HEK293 (cell line): ENCODE measurements around the gene ROPN1L.

Experiments
- CTCF ChIA-PET: fragments of 350-600 bp; formaldehyde crosslinking; extraction: SDS; loops from one replicate; lab custom pipeline; 2021; ENCODE audit warnings: antibody characterized with exemption; lab: Yijun Ruan, JAX
- POLR2A ChIA-PET: fragments of 300-600 bp; formaldehyde crosslinking; extraction: SDS; loops from one replicate; lab custom pipeline; 2020; ENCODE audit warnings: antibody characterized with exemption, inconsistent platforms; lab: Yijun Ruan, JAX
- H3K27ac ChIP-seq: fragments of 200-500 bp; sonication (Bioruptor generic); 2 replicates; pipeline ENCODE4 v1.5.1; 2014; ENCODE audit warnings: low read depth, low read length, control low read depth, inconsistent platforms; ENCODE audit errors: extremely low read depth
- H3K36me3 ChIP-seq, 2 experiments: fragments of 200-500 bp in 1 of 2; sonication (Bioruptor generic) in 1 of 2; 1 replicate in 1 of 2; 2 replicates in 1 of 2; pipeline ENCODE4 v1.5.1; 2014 to 2017; ENCODE audit warnings: inconsistent platforms in 2 of 2, low read length in 2 of 2; ENCODE audit not compliant: control insufficient read depth in 2 of 2, insufficient read depth in 1 of 2
- H3K4me1 ChIP-seq: fragments of 200-500 bp; sonication (Bioruptor generic); 2 replicates; pipeline ENCODE4 v1.5.1; 2014; ENCODE audit warnings: mild to moderate bottlenecking, low read length, inconsistent platforms; ENCODE audit not compliant: control insufficient read depth, insufficient read depth
- H3K4me3 ChIP-seq: 2 replicates; pipeline ENCODE4 v1.5.1; 2011; ENCODE audit warnings: low read depth, mild to moderate bottlenecking, control low read depth, low read length, moderate library complexity
- H3K9me3 ChIP-seq: fragments of 200-500 bp; sonication (Bioruptor generic); 2 replicates; pipeline ENCODE4 v1.5.1; 2014; ENCODE audit warnings: low read depth, low read length, inconsistent platforms; ENCODE audit not compliant: control insufficient read depth, insufficient read depth
- BCL11A ChIP-seq: fragments of 450-650 bp; formaldehyde crosslinking; IDR thresholded peaks from 2 replicates; pipeline ENCODE4 v1.5.1; 2016; ENCODE audit warnings: low read depth, missing biosample characterization, missing genetic modification characterization
- GLI2 ChIP-seq: fragments of 450-650 bp; formaldehyde crosslinking; IDR thresholded peaks from 2 replicates; pipeline ENCODE4; 2017; ENCODE audit warnings: missing biosample characterization, missing genetic modification characterization, low read depth, borderline replicate concordance
- GLIS2 ChIP-seq: fragments of 450-650 bp; formaldehyde crosslinking; IDR thresholded peaks from 2 replicates; pipeline ENCODE4 v1.5.1; 2016; ENCODE audit warnings: missing biosample characterization, missing genetic modification characterization
- KLF16 ChIP-seq: fragments of 450-650 bp; formaldehyde crosslinking; IDR thresholded peaks from 2 replicates; pipeline ENCODE4 v1.5.1; 2017; ENCODE audit warnings: missing biosample characterization, missing genetic modification characterization
- SETDB1 ChIP-seq: IDR thresholded peaks from one replicate; pipeline ENCODE4 v1.6.1; 2017; ENCODE audit warnings: mild to moderate bottlenecking, low read length, moderate library complexity, mixed read lengths; ENCODE audit not compliant: insufficient read length
- SP3 ChIP-seq: fragments of 450-650 bp; formaldehyde crosslinking; IDR thresholded peaks from 2 replicates; pipeline ENCODE4 v1.5.1; 2016; ENCODE audit warnings: missing biosample characterization, missing genetic modification characterization
- ZBTB21 ChIP-seq: fragments of 450-650 bp; formaldehyde crosslinking; IDR thresholded peaks from 2 replicates; pipeline ENCODE4 v1.5.1; 2017; ENCODE audit warnings: missing biosample characterization, missing genetic modification characterization
- ZBTB48 ChIP-seq: fragments of 450-650 bp; formaldehyde crosslinking; IDR thresholded peaks from 2 replicates; pipeline ENCODE4 v1.5.1; 2016; ENCODE audit warnings: missing biosample characterization, missing genetic modification characterization
- ZFHX2 ChIP-seq: fragments of 450-650 bp; formaldehyde crosslinking; conservative IDR thresholded peaks from 2 replicates; pipeline ENCODE4 v1.5.1; 2016; ENCODE audit warnings: missing biosample characterization, missing genetic modification characterization
- ZFP37 ChIP-seq: fragments of 450-650 bp; formaldehyde crosslinking; IDR thresholded peaks from 2 replicates; pipeline ENCODE4 v1.5.1; 2016; ENCODE audit warnings: missing biosample characterization, missing genetic modification characterization
- ZNF146 ChIP-seq: fragments of 450-650 bp; formaldehyde crosslinking; IDR thresholded peaks from 2 replicates; pipeline ENCODE4 v1.5.1; 2016; ENCODE audit warnings: missing biosample characterization, missing genetic modification characterization
- ZNF157 ChIP-seq: fragments of 450-650 bp; formaldehyde crosslinking; IDR thresholded peaks from 2 replicates; pipeline ENCODE4 v1.5.1; 2016; ENCODE audit warnings: missing biosample characterization, missing genetic modification characterization
- ZNF24 ChIP-seq: fragments of 450-650 bp; formaldehyde crosslinking; IDR thresholded peaks from 2 replicates; pipeline ENCODE4 v1.5.1; 2016; ENCODE audit warnings: missing biosample characterization, missing genetic modification characterization
- ZNF501 ChIP-seq: fragments of 450-650 bp; formaldehyde crosslinking; IDR thresholded peaks from 2 replicates; pipeline ENCODE4 v1.5.1; 2016; ENCODE audit warnings: missing biosample characterization, missing genetic modification characterization
- ZNF544 ChIP-seq: fragments of 450-650 bp; formaldehyde crosslinking; IDR thresholded peaks from 2 replicates; pipeline ENCODE4 v1.5.0; 2017; ENCODE audit warnings: missing biosample characterization, missing genetic modification characterization
- TF ChIP-seq, protein P1 (sequence below): fragments of 450-650 bp; formaldehyde crosslinking; IDR thresholded peaks from 2 replicates; pipeline ENCODE4 v1.5.0; 2017; ENCODE audit warnings: missing biosample characterization, missing genetic modification characterization, borderline replicate concordance
- TF ChIP-seq, protein P2 (sequence below): fragments of 450-650 bp; formaldehyde crosslinking; IDR thresholded peaks from 2 replicates; pipeline ENCODE4 v1.5.1; 2017; ENCODE audit warnings: missing biosample characterization, mild to moderate bottlenecking, missing genetic modification characterization, moderate library complexity
- TF ChIP-seq, protein P3 (sequence below): fragments of 450-650 bp; formaldehyde crosslinking; IDR thresholded peaks from 2 replicates; pipeline ENCODE4 v1.5.1; 2016; ENCODE audit warnings: missing biosample characterization, missing genetic modification characterization
- TF ChIP-seq, protein P4 (sequence below): fragments of 450-650 bp; formaldehyde crosslinking; IDR thresholded peaks from 2 replicates; pipeline ENCODE4 v1.5.1; 2016; ENCODE audit warnings: missing biosample characterization, missing genetic modification characterization

ROPN1L gene

DNA sequence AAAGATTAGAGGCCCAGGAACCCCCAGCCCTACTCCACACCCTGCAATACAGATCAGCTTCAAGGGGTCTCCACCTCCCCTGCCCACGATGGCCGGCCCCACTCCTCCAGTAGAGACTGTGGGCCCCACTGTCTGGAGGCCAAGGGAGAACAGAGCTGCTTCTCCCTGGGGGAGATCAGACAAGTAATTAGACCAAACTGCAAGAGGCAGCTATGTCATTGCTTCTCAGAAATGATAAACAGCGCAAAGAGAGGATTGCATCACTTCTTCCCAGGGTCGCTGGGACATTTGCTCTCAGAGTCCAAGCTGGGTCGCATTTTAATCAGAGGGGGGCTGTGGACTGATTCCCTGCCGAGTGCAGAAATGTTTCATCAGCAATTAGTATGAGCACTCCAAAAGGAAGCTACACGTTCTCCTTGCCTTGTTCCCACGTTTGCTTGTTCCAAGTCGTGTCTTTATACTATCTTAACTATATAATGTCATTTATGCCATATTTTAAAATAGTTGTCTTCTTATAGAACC, 59.9 kb downstream of the ROPN1L start (continued):
- no peak for TF ChIP-seq SETDB1
- TF ChIP-seq ZNF501: no peak
- peak; percentile 41; the same call in 1 of the 2 replicates for TF ChIP-seq GLIS2 (tag by site-specific recombination)
- TF ChIP-seq BCL11A (tag by site-specific recombination): no peak
- TF ChIP-seq, protein P1, sequence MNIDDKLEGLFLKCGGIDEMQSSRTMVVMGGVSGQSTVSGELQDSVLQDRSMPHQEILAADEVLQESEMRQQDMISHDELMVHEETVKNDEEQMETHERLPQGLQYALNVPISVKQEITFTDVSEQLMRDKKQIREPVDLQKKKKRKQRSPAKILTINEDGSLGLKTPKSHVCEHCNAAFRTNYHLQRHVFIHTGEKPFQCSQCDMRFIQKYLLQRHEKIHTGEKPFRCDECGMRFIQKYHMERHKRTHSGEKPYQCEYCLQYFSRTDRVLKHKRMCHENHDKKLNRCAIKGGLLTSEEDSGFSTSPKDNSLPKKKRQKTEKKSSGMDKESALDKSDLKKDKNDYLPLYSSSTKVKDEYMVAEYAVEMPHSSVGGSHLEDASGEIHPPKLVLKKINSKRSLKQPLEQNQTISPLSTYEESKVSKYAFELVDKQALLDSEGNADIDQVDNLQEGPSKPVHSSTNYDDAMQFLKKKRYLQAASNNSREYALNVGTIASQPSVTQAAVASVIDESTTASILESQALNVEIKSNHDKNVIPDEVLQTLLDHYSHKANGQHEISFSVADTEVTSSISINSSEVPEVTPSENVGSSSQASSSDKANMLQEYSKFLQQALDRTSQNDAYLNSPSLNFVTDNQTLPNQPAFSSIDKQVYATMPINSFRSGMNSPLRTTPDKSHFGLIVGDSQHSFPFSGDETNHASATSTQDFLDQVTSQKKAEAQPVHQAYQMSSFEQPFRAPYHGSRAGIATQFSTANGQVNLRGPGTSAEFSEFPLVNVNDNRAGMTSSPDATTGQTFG (tag by site-specific recombination): no peak
- no peak for TF ChIP-seq GLI2 (tag by site-specific recombination)
- TF ChIP-seq ZFP37 (tag by site-specific recombination): no peak
- TF ChIP-seq ZNF24 (tag by site-specific recombination): peak; percentile 90
- TF ChIP-seq, protein P2, sequence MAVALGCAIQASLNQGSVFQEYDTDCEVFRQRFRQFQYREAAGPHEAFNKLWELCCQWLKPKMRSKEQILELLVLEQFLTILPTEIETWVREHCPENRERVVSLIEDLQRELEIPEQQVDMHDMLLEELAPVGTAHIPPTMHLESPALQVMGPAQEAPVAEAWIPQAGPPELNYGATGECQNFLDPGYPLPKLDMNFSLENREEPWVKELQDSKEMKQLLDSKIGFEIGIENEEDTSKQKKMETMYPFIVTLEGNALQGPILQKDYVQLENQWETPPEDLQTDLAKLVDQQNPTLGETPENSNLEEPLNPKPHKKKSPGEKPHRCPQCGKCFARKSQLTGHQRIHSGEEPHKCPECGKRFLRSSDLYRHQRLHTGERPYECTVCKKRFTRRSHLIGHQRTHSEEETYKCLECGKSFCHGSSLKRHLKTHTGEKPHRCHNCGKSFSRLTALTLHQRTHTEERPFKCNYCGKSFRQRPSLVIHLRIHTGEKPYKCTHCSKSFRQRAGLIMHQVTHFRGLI: no peak
- TF ChIP-seq, protein P3, sequence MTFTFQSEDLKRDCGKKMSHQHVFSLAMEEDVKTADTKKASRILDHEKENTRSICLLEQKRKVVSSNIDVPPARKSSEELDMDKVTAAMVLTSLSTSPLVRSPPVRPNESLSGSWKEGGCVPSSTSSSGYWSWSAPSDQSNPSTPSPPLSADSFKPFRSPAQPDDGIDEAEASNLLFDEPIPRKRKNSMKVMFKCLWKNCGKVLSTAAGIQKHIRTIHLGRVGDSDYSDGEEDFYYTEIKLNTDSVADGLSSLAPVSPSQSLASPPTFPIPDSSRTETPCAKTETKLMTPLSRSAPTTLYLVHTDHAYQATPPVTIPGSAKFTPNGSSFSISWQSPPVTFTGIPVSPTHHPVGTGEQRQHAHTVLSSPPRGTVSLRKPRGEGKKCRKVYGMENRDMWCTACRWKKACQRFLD (tag by site-specific recombination): no peak
- no peak for TF ChIP-seq KLF16
- peak; percentile 58; the same call in 1 of the 2 replicates for TF ChIP-seq ZBTB48
- TF ChIP-seq, protein P4, sequence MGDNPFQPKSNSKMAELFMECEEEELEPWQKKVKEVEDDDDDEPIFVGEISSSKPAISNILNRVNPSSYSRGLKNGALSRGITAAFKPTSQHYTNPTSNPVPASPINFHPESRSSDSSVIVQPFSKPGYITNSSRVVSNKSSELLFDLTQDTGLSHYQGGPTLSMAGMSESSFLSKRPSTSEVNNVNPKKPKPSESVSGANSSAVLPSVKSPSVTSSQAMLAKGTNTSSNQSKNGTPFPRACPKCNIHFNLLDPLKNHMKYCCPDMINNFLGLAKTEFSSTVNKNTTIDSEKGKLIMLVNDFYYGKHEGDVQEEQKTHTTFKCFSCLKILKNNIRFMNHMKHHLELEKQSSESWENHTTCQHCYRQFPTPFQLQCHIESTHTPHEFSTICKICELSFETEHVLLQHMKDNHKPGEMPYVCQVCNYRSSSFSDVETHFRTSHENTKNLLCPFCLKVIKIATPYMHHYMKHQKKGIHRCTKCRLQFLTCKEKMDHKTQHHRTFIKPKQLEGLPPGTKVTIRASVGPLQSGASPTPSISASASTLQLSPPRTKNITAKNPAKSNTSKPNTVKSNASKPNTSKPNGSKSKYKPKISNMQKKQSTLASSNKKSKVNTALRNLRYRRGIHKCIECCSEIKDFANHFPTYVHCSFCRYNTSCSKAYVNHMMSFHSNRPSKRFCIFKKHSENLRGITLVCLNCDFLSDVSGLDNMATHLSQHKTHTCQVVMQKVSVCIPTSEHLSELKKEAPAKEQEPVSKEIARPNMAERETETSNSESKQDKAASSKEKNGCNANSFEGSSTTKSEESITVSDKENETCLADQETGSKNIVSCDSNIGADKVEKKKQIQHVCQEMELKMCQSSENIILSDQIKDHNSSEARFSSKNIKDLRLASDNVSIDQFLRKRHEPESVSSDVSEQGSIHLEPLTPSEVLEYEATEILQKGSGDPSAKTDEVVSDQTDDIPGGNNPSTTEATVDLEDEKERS (tag by site-specific recombination): no peak
- no peak for TF ChIP-seq ZBTB21 (tag by site-specific recombination)
- no peak for TF ChIP-seq ZNF146
- no peak for TF ChIP-seq ZNF544 (tag by site-specific recombination)
- TF ChIP-seq ZNF157 (tag by site-specific recombination): no peak

DNA sequence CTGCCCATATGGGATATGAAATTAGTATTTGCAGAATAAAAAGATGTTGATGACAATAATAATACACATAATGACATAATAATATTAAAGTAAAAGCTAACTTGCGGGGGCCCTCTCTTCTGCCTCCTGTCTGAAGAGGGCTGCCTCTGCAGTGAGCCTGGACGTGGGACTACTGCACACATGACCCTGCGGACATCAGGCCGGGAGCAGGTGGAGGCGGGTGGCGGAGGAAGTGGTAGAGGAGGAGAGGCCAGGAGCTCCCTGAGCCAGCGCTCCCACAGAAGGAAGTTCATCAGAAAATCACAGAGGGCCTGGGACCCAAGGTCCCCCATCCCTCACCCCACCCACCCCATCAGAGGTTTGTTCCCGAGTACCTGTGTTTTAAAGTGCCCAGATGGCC, 60.5 kb downstream of the ROPN1L start:
- ChIA-PET CTCF (interaction anchor here (0.6 to 1.6 kb wide), 8 partner anchors 12 to 126 kb away, joined by 3 to 5 read pairs (median 4); no protein-coding TSS in a partner anchor), POLR2A (no interaction called here)
- Histone ChIP-seq H3K4me3 (no peak overlapping the region), H3K9me3 (no peaks in the 10 kb centered on the region), H3K36me3 (no peaks in the 10 kb centered on the region), H3K4me1 (0 out of 2 replicates have a peak, but pooled peaks cover 3% of the 10 kb centered on the region), H3K27ac (no peak overlapping the region)
- TF ChIP-seq SP3 (tag by site-specific recombination) (no peak), ZFHX2 (tag by site-specific recombination) (0 out of 2 replicates have a peak, but pooled peaks have one; percentile 10)
